ENCODE data around the gene NMRAL1.

The NMRAL1 gene

DNA sequence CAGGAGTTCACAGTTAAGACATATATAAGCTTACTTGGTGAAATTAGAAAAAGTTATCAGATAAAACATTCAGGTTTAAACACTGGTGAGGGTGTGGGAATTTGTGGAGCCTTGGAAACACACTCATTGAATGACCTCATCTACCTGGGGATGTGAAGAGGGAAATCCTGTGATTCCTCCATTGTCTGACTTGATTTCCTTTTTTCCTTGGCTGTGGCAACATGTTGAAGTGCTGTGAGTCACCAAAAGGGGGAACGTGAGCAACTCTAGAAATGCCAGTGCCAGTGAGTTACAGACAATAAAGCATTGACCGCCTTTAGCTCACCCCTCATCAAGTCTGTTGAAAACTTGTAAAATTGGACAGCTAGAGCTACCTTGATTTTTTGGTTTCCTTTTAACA lies 3.5 kb upstream of the NMRAL1 start:
- peaks cover 30% of the 10 kb centered on the region for H3F3A ChIP-seq (ENCODE audit: insufficient read depth)
- no peaks in the 10 kb centered on the region for H3K9me2 ChIP-seq (replicated peaks; ENCODE audit: insufficient read depth, low read length)
- no peaks in the 10 kb centered on the region for H4K20me1 ChIP-seq (ENCODE audit: low read depth, low read length)
- H3K27ac ChIP-seq (ENCODE audit: low read depth, low read length): no peak overlapping the region
- TF ChIP-seq EZH2phosphoT487 (conservative IDR thresholded peaks at IDR 0.05; ENCODE audit: low read length): no peak
- TF ChIP-seq, protein P1, sequence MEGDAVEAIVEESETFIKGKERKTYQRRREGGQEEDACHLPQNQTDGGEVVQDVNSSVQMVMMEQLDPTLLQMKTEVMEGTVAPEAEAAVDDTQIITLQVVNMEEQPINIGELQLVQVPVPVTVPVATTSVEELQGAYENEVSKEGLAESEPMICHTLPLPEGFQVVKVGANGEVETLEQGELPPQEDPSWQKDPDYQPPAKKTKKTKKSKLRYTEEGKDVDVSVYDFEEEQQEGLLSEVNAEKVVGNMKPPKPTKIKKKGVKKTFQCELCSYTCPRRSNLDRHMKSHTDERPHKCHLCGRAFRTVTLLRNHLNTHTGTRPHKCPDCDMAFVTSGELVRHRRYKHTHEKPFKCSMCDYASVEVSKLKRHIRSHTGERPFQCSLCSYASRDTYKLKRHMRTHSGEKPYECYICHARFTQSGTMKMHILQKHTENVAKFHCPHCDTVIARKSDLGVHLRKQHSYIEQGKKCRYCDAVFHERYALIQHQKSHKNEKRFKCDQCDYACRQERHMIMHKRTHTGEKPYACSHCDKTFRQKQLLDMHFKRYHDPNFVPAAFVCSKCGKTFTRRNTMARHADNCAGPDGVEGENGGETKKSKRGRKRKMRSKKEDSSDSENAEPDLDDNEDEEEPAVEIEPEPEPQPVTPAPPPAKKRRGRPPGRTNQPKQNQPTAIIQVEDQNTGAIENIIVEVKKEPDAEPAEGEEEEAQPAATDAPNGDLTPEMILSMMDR (IDR thresholded peaks at IDR 0.05; ENCODE audit: insufficient read depth, low read length, poor library complexity, severe bottlenecking): no peak
- H3K79me2 ChIP-seq (ENCODE audit: insufficient read depth, low read length): peaks cover 71% of the 10 kb centered on the region
- no peak overlapping the region for H3K9ac ChIP-seq (ENCODE audit: low read length)
- peak overlapping the region; percentile 82 for H3K4me2 ChIP-seq (ENCODE audit: low read depth, low read length, poor library complexity, severe bottlenecking)
- no peak overlapping the region for H2AFZ ChIP-seq (ENCODE audit: low read depth, low read length, severe bottlenecking)
- H3K9me3 ChIP-seq (ENCODE audit: insufficient read depth, low read length): no peaks in the 10 kb centered on the region
- no peaks in the 10 kb centered on the region for H3K36me3 ChIP-seq (ENCODE audit: low read length)
- no peak overlapping the region for H3K4me3 ChIP-seq (ENCODE audit: insufficient read depth, low read length, poor library complexity, severe bottlenecking)
- no peaks in the 10 kb centered on the region for H3K27me3 ChIP-seq (ENCODE audit: low read length)

DNA sequence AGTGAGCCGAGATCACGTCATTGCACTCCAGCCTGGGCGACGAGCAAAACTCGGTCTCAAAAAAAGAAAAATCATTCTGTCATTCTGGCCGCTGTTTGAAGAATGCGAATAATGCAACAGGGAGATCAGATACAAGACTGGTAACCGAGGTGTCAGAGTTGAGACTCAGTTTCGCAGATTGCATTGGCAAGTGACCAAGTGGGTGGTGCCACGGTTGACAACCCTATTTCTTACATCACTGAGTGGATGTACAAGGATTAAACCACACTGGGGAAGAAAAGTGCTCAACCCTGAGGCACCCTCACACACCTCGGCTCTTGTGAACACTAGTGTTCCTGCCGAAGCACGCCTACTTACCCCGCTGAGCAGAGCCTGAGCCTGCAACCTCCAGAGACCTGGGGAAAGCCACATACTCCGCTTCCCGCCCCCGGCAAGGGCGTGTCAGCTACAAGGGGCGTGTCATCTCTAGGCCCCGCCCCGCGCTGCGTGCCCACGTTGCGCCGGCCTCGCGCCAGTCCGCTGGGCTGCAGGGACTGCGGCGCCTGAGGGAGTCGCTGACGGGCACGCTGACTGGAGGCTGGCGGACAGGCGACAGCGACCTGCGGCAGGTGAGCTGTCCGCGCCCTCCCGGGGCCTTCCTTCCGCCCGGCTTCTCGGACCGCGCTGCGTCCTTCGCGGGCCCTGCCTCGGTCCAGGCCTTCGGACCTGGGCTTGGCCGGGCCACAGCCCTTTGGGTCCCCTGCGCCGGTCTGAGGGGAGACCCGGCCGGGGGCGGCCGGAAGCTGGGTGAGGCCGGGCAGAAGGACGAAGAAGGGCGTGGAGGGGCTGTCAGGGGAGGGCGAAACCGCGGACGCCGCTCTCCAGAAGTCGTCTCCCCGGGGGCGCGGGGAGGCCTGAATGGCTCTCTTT lies 1.7 kb upstream of the NMRAL1 start, which contains the start of gene HMOX2:
TSS of gene HMOX2 (plus strand) at position 519 of the 909 bp plus-strand sequence. CDS start 29,127 bp downstream, outside the sequence.
- Histone ChIP-seq H3K4me3 (ENCODE audit: insufficient read depth, low read length, poor library complexity, severe bottlenecking) (peak within 1 kb of the TSS; percentile 77), H3K27ac (ENCODE audit: low read depth, low read length) (peak within 1 kb of the TSS; percentile 81), H3K9me3 (ENCODE audit: insufficient read depth, low read length) (no peaks in the 10 kb centered on the region), H3K9ac (ENCODE audit: low read length) (peak within 1 kb of the TSS; percentile 92), H3K79me2 (ENCODE audit: insufficient read depth, low read length) (peaks cover 59% of the 10 kb centered on the region), H4K20me1 (ENCODE audit: low read depth, low read length) (no peaks in the 10 kb centered on the region), H3F3A (ENCODE audit: insufficient read depth) (peaks cover 43% of the 10 kb centered on the region), H2AFZ (ENCODE audit: low read depth, low read length, severe bottlenecking) (peak within 1 kb of the TSS; percentile 56), H3K4me2 (ENCODE audit: low read depth, low read length, poor library complexity, severe bottlenecking) (peak within 1 kb of the TSS; percentile 82), H3K36me3 (ENCODE audit: low read length) (no peaks in the 10 kb centered on the region), H3K9me2 (replicated peaks; ENCODE audit: insufficient read depth, low read length) (no peaks in the 10 kb centered on the region), H3K27me3 (ENCODE audit: low read length) (no peaks in the 10 kb centered on the region)
- TF ChIP-seq, protein P1 (IDR thresholded peaks at IDR 0.05; ENCODE audit: insufficient read depth, low read length, poor library complexity, severe bottlenecking): peak; percentile 23
- TF ChIP-seq EZH2phosphoT487 (conservative IDR thresholded peaks at IDR 0.05; ENCODE audit: low read length): no peak

DNA sequence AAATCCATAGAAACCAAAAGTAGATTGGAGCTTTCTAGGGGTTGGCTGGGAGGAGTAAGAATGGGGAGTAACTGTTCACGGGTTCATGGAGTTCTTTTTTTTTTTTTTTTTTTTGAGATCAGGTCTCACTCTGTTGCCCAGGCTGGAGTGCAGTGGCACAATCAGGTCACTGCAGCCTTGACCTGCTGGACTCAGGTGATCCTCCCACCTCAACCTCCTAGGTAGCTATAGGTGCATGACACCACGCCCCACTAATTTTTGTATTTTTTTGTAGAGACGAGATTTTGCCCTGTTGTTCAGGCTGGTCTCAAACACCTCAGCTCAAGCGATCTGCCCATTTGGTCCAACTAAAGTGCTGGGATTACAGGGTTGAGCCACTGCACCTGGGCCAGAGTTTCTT lies 1.5 kb downstream of the NMRAL1 start:
- Histone ChIP-seq H3K9me3 (ENCODE audit: insufficient read depth, low read length) (no peaks in the 10 kb centered on the region), H3K27me3 (ENCODE audit: low read length) (no peaks in the 10 kb centered on the region), H4K20me1 (ENCODE audit: low read depth, low read length) (no peaks in the 10 kb centered on the region), H3K36me3 (ENCODE audit: low read length) (no peaks in the 10 kb centered on the region), H3F3A (ENCODE audit: insufficient read depth) (peaks cover 42% of the 10 kb centered on the region), H3K79me2 (ENCODE audit: insufficient read depth, low read length) (peaks cover 33% of the 10 kb centered on the region), H3K27ac (ENCODE audit: low read depth, low read length) (peak overlapping the region; percentile 81), H3K9me2 (replicated peaks; ENCODE audit: insufficient read depth, low read length) (no peaks in the 10 kb centered on the region), H3K9ac (ENCODE audit: low read length) (peak overlapping the region; percentile 92), H3K4me2 (ENCODE audit: low read depth, low read length, poor library complexity, severe bottlenecking) (peak overlapping the region; percentile 82), H3K4me3 (ENCODE audit: insufficient read depth, low read length, poor library complexity, severe bottlenecking) (peak overlapping the region; percentile 70), H2AFZ (ENCODE audit: low read depth, low read length, severe bottlenecking) (no peak overlapping the region)
- TF ChIP-seq EZH2phosphoT487 (conservative IDR thresholded peaks at IDR 0.05; ENCODE audit: low read length): no peak
- TF ChIP-seq, protein P1 (IDR thresholded peaks at IDR 0.05; ENCODE audit: insufficient read depth, low read length, poor library complexity, severe bottlenecking): no peak

Data from SU-DHL-6 (cell line).